Measurements from ENCODE around the gene PTPRR.
A peak's percentile ranks its signal among the peaks of the same experiment; 100 is the strongest.

PTPRR gene

GRCh38 chr12:70590549-70591226, 329.9 kb downstream of the PTPRR start:
- DNase-seq (ENCODE audit: low read depth) = no peak
- in situ Hi-C loops (cut with HindIII; ENCODE audit: low sequenced_read_pairs) = loop anchor here (25.0 kb wide), 2 partner anchors 122 to 703 kb away; no protein-coding TSS in a partner anchor
- H3K4me3 ChIP-seq (ENCODE audit: low read depth, low read length) = no peak overlapping the region
- TF ChIP-seq, protein P1, sequence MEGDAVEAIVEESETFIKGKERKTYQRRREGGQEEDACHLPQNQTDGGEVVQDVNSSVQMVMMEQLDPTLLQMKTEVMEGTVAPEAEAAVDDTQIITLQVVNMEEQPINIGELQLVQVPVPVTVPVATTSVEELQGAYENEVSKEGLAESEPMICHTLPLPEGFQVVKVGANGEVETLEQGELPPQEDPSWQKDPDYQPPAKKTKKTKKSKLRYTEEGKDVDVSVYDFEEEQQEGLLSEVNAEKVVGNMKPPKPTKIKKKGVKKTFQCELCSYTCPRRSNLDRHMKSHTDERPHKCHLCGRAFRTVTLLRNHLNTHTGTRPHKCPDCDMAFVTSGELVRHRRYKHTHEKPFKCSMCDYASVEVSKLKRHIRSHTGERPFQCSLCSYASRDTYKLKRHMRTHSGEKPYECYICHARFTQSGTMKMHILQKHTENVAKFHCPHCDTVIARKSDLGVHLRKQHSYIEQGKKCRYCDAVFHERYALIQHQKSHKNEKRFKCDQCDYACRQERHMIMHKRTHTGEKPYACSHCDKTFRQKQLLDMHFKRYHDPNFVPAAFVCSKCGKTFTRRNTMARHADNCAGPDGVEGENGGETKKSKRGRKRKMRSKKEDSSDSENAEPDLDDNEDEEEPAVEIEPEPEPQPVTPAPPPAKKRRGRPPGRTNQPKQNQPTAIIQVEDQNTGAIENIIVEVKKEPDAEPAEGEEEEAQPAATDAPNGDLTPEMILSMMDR (IDR thresholded peaks at IDR 0.05; ENCODE audit: low read depth, low read length, missing control alignments) = no peak

GRCh38 chr12:70590051-70590450, 330.5 kb downstream of the PTPRR start:
- in situ Hi-C loops (cut with HindIII; ENCODE audit: low sequenced_read_pairs) = loop anchor here (25.0 kb wide), 2 partner anchors 122 to 703 kb away; no protein-coding TSS in a partner anchor
- DNase-seq (ENCODE audit: low read depth) = peak; percentile 75
- TF ChIP-seq, protein P1 (IDR thresholded peaks at IDR 0.05; ENCODE audit: low read depth, low read length, missing control alignments) = peak; percentile 85
- H3K4me3 ChIP-seq (ENCODE audit: low read depth, low read length) = no peak overlapping the region
